GM23248 (cell line): ENCODE measurements around the gene P2RX3. TPM values are rescaled to one million over a fixed set of nuclear protein-coding genes. Genes with fewer than 3 reads are reported as not detected.
"Not testable (repeated sequence)": the region's sequence is repeated elsewhere in the genome, so short reads cannot be mapped to it uniquely, and the experiment has no call there.

Source experiments
- DNase-seq: peaks from one replicate; pipeline ENCODE4 v3.0.0-alpha.2; 2015
- H2AFZ ChIP-seq: fragments of 200-600 bp; sonication (generic); 2 replicates; pipeline ENCODE4 v1.6.1; 2016; ENCODE audit warnings: antibody characterized with exemption
- H3F3A ChIP-seq: fragments of 200-600 bp; sonication (generic); 2 replicates; pipeline ENCODE4 v1.6.1; 2016; ENCODE audit warnings: mild to moderate bottlenecking, antibody characterized with exemption, mixed run types; ENCODE audit not compliant: insufficient read depth
- H3K27ac ChIP-seq: fragments of 200-600 bp; sonication (generic); 2 replicates; pipeline ENCODE4 v1.5.1; 2016; ENCODE audit warnings: mild to moderate bottlenecking
- H3K27me3 ChIP-seq: fragments of 200-600 bp; sonication (generic); replicated peaks from 2 replicates; pipeline ENCODE4 v1.6.1; 2016; ENCODE audit warnings: mild to moderate bottlenecking; ENCODE audit not compliant: insufficient read depth
- H3K36me3 ChIP-seq: fragments of 200-600 bp; sonication (generic); 2 replicates; pipeline ENCODE4 v1.6.1; 2016; ENCODE audit warnings: low read depth, mild to moderate bottlenecking
- H3K4me1 ChIP-seq: fragments of 200-600 bp; sonication (generic); 2 replicates; pipeline ENCODE4 v1.6.1; 2016; ENCODE audit warnings: mild to moderate bottlenecking; ENCODE audit not compliant: insufficient read depth
- H3K4me2 ChIP-seq: fragments of 200-600 bp; sonication (generic); one replicate; pipeline ENCODE4 v1.6.1; 2016; ENCODE audit warnings: mild to moderate bottlenecking; ENCODE audit not compliant: unreplicated experiment
- H3K4me3 ChIP-seq: fragments of 200-600 bp; sonication (generic); 2 replicates; pipeline ENCODE4 v1.5.1; 2016; ENCODE audit warnings: mild to moderate bottlenecking
- H3K79me2 ChIP-seq: fragments of 200-600 bp; sonication (generic); 2 replicates; pipeline ENCODE4 v1.6.1; 2016; ENCODE audit warnings: mild to moderate bottlenecking; ENCODE audit not compliant: insufficient read depth
- H3K9ac ChIP-seq: fragments of 200-600 bp; sonication (generic); 2 replicates; pipeline ENCODE4 v1.6.1; 2016; ENCODE audit warnings: mild to moderate bottlenecking
- H3K9me2 ChIP-seq: fragments of 200-600 bp; sonication (generic); 2 replicates; pipeline ENCODE4 v1.6.1; 2016; ENCODE audit warnings: mixed run types, mild to moderate bottlenecking, moderate library complexity; ENCODE audit not compliant: insufficient read depth
- H3K9me3 ChIP-seq: fragments of 200-600 bp; sonication (generic); one replicate; pipeline ENCODE4 v1.6.1; 2017; ENCODE audit warnings: low read depth
- H4K20me1 ChIP-seq: fragments of 200-600 bp; sonication (generic); 2 replicates; pipeline ENCODE4 v1.6.0; 2016; ENCODE audit not compliant: insufficient read depth
- EZH2 ChIP-seq: fragments of 200-600 bp; sonication (generic); IDR thresholded peaks from 2 replicates; pipeline ENCODE4 v1.6.1; 2018; ENCODE audit warnings: antibody characterized with exemption, mild to moderate bottlenecking; ENCODE audit not compliant: insufficient read depth, poor library complexity, severe bottlenecking
- EZH2phosphoT487 ChIP-seq: fragments of 200-600 bp; sonication (generic); IDR thresholded peaks from 2 replicates; pipeline ENCODE4 v1.6.1; 2018; ENCODE audit warnings: antibody characterized with exemption, moderate library complexity, mild to moderate bottlenecking, low read depth; ENCODE audit not compliant: insufficient read depth
- WGBS, 2 experiments: methylation state at CpG; one replicate each; pipeline ENCODE4 v1.1.6; 2015 to 2017; ENCODE audit warnings: low lambda C conversion rate in 2 of 2, low coverage in 1 of 2; ENCODE audit errors: missing lambda C conversion rate in 2 of 2; 5-methylcytosine and 5-hydroxymethylcytosine counted together
- in situ Hi-C: fragments of 300-500 bp; cut with MboI; formaldehyde crosslinking; loops from 2 replicates; pipeline ENCODE4 v1.15.0; 2020
- polyA plus RNA-seq: library from polyadenylated mRNA; unstranded; fragments of >200 nt; fragmentation: Nextera tagmentation; extraction: Ambion mirVana; gene quantifications from 2 replicates; pipeline ENCODE4 v1.2.1, GENCODE V29; 2016
- total RNA-seq: library from RNA; depleted of rRNA; stranded (reverse); fragments of >200 nt; shearing (Covaris generic); gene quantifications from 2 replicates; pipeline ENCODE4 v1.2.3, GENCODE V29; 2014

Gene P2RX3
- total and polyA plus RNA-seq, 2 experiments from 2014 or later, result 0.10 TPM; not detected in 1

DNA sequence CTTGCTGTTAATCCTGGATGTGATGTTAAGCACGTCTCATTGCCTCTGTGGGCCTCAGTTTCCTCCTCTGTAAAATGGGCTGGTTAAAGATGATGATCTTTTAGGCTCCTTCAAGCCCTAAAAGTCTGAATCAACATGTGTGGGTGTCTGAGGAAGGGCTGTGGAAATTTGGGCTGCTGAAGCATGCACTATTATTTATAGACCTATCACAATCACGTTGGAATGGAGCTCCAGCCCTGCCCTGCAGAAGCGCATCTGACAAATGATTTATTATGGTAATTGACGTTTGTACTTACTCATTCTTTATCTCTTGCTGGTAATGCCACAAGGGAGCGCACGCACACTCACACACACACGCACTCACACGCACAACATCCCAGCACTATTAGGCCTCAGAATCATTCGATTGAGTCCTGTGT is 20.4 kb downstream of the P2RX3 start:
- peaks cover 16% of the 10 kb centered on the region for H3F3A ChIP-seq
- no peaks in the 10 kb centered on the region for H4K20me1 ChIP-seq
- in situ Hi-C loops, result no loop called here
- no peaks in the 10 kb centered on the region for H3K9me3 ChIP-seq
- no peaks in the 10 kb centered on the region for H3K36me3 ChIP-seq
- H3K4me1 ChIP-seq, result peaks cover 11% of the 10 kb centered on the region
- H3K9ac ChIP-seq, result peak overlapping the region; percentile 78; the same call in 1 of the 2 replicates
- no peak overlapping the region for H3K27ac ChIP-seq
- H3K79me2 ChIP-seq, result no peaks in the 10 kb centered on the region
- no peaks in the 10 kb centered on the region for H3K9me2 ChIP-seq
- TF ChIP-seq EZH2 (no peak), EZH2phosphoT487 (no peak)
- no peaks in the 10 kb centered on the region for H3K27me3 ChIP-seq
- whole genome bisulfite sequencing, 2 experiments, result 71 to 73% methylated on average over 9 of the region's 9 CpGs
- no peak overlapping the region for H2AFZ ChIP-seq
- DNase-seq, result peak; percentile 29
- no peak overlapping the region for H3K4me2 ChIP-seq
- no peak overlapping the region for H3K4me3 ChIP-seq

DNA sequence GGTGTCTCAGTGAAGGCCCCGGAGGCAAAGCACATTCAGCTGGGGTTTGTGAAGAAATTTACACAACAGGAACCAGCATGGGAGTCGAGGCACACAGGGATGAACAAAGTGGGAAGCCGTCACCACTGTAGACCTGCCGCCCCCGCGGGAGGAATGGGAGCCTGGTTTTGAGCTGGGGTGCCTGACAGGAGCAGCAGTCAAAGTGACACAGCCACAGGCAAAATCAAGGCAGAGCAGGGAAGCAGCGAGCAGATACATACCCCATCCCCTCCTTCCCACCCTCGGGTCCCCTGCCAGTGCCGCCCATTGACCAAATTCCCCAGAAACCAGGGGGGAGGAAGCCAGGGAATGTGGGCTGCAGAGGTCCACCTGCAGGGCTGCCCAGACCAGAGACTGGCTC is 20.8 kb downstream of the P2RX3 start:
- Histone ChIP-seq H2AFZ (no peak overlapping the region), H3K36me3 (no peaks in the 10 kb centered on the region), H3K4me3 (no peak overlapping the region), H3K79me2 (no peaks in the 10 kb centered on the region), H3K9me2 (no peaks in the 10 kb centered on the region), H3K9ac (no peak overlapping the region), H3K27me3 (no peaks in the 10 kb centered on the region), H3K9me3 (no peaks in the 10 kb centered on the region), H3K27ac (no peak overlapping the region), H3K4me2 (no peak overlapping the region), H4K20me1 (no peaks in the 10 kb centered on the region), H3K4me1 (peaks cover 11% of the 10 kb centered on the region), H3F3A (peaks cover 16% of the 10 kb centered on the region)
- no peak for TF ChIP-seq EZH2phosphoT487
- TF ChIP-seq EZH2, result no peak
- DNase-seq, result no peak
- WGBS, 2 experiments, result 75 to 79% methylated on average over 9 of the region's 9 CpGs
- in situ Hi-C loops, result no loop called here

DNA sequence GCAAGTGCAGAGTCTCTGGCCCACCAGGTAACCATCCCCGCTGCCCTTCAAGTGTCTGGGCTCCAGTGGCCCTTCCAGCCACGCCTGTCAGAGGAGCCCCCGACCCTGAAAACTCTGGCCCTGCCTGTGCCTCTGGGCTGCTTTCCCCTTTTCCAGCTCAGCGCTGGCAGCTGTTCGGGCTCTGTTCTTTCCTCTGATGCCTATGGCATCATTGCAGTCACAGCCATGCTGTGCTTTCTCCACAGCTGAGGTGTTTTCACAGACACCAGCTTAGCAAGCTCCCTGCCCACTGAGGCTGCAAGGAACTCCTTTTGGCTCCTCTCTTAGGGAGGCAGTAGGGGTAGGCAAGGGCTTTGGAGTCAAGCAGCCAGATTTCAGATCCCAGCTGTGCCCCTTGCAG is 21.2 kb downstream of the P2RX3 start:
- 83 to 89% methylated on average over 5 of the region's 5 CpGs for WGBS, 2 experiments
- Histone ChIP-seq H3K27ac (no peak overlapping the region), H3K27me3 (no peaks in the 10 kb centered on the region), H3F3A (peaks cover 16% of the 10 kb centered on the region), H3K9ac (no peak overlapping the region), H2AFZ (no peak overlapping the region), H3K79me2 (no peaks in the 10 kb centered on the region), H3K9me3 (no peaks in the 10 kb centered on the region), H3K4me1 (peaks cover 11% of the 10 kb centered on the region), H4K20me1 (no peaks in the 10 kb centered on the region), H3K4me2 (no peak overlapping the region), H3K9me2 (no peaks in the 10 kb centered on the region), H3K36me3 (no peaks in the 10 kb centered on the region), H3K4me3 (no peak overlapping the region)
- no peak for DNase-seq
- in situ Hi-C loops, result no loop called here
- TF ChIP-seq EZH2 (no peak), EZH2phosphoT487 (no peak)

DNA sequence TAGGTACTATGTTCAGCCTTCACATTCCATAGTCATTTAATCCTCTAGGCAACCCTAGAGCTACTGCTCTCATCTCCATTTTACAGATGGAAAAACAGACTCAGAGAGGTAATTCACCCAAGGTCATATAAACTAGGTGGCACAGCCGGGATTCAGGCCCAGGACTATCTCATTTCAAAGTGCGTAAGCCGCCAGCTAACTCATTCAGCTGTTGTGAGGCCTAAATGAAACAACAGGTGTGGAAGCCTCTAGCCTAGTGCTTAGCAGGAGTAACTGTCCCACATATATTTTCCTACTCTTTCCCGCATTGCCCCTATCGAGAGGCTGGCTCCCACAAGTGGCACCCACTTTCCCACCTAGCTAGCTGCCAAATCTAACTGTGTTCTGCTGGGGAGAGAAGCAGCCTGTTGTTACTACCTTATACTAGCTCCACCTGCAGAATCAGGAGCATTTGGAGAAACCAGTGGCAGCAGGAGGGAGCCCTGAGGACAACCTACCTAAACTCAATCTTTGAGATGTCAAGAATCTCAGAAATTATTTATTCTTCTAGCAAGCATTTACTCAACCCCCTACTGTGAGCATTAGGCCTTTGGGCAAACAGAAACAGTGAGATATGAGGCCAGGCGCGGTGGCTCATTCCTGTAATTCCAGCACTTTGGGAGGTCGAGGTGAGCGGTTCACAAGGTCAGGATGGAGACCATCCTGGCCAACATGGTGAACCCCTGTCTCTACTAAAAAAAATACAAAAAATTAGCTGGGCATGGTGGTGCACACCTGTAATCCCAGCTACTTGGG is 21.9 kb downstream of the P2RX3 start:
- Histone ChIP-seq H3K9me2 (no peaks in the 10 kb centered on the region), H3F3A (peaks cover 16% of the 10 kb centered on the region), H3K27ac (no peak overlapping the region), H4K20me1 (no peaks in the 10 kb centered on the region), H3K9ac (no peak overlapping the region), H3K4me2 (no peak overlapping the region), H3K4me3 (no peak overlapping the region), H3K36me3 (no peaks in the 10 kb centered on the region), H3K9me3 (no peaks in the 10 kb centered on the region), H3K4me1 (peaks cover 11% of the 10 kb centered on the region), H3K79me2 (no peaks in the 10 kb centered on the region), H3K27me3 (no peaks in the 10 kb centered on the region), H2AFZ (no peak overlapping the region)
- no peak for TF ChIP-seq EZH2
- no peak for TF ChIP-seq EZH2phosphoT487
- WGBS, 2 experiments, result 83 to 91% methylated on average over 9 of the region's 9 CpGs
- DNase-seq, result no peak
- in situ Hi-C loops, result no loop called here

DNA sequence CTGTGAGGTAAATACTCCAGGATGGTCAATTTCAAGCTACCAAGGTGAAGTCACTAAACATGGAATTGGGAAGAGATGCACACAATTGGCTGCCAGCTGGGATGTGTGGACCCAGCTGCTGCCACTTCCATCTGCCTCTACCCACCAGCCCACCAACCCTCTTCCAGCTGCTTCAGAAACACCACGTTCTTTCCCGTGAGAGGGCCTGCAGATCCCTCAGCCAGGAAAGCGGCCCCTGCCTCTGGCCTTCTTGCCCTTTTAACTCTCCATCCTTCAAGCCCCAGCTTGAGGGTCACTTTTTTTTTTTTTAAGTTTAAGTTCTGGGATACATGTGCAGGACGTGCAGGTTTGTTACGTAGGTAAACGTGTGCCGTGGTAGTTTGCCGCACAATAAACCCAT is 22.8 kb downstream of the P2RX3 start:
- Histone ChIP-seq H3K9me2 (no peaks in the 10 kb centered on the region), H3K4me1 (peaks cover 11% of the 10 kb centered on the region), H4K20me1 (no peaks in the 10 kb centered on the region), H3F3A (peaks cover 16% of the 10 kb centered on the region), H3K4me3 (no peak overlapping the region), H3K9ac (no peak overlapping the region), H3K27ac (no peak overlapping the region), H3K79me2 (no peaks in the 10 kb centered on the region), H3K4me2 (no peak overlapping the region), H3K27me3 (no peaks in the 10 kb centered on the region), H3K9me3 (no peaks in the 10 kb centered on the region), H3K36me3 (no peaks in the 10 kb centered on the region), H2AFZ (no peak overlapping the region)
- WGBS, 2 experiments, result 91 to 92% methylated on average over 8 of the region's 8 CpGs
- DNase-seq, result no peak
- no peak for TF ChIP-seq EZH2phosphoT487
- no peak for TF ChIP-seq EZH2
- in situ Hi-C loops, result no loop called here

DNA sequence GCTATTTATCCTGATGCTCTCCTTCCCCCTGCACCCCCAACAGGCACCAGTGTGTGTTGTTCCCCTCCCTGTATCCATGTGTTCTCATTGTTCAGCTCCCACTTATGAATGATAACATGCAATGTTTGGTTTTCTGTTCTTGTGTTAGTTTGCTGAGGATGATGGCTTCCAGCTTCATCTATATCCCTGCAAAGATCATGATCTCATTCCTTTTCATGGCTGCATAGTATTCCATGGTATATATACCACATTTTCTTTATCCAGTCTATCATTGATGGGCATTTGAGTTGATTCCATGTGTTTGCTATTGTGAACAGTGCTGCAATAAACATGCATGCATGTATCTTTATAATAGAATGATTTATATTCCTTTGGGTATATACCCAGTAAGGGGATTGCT is 23.3 kb downstream of the P2RX3 start:
- Histone ChIP-seq H3K4me1 (peaks cover 11% of the 10 kb centered on the region), H3F3A (peaks cover 16% of the 10 kb centered on the region)
- H2AFZ ChIP-seq, H4K20me1 ChIP-seq, H3K27me3 ChIP-seq, in situ Hi-C loops, H3K9me3 ChIP-seq, DNase-seq, H3K4me2 ChIP-seq, H3K9ac ChIP-seq, H3K36me3 ChIP-seq, H3K9me2 ChIP-seq, H3K27ac ChIP-seq, H3K79me2 ChIP-seq, H3K4me3 ChIP-seq: not testable (repeated sequence)
